Stimulated activated CD8-positive, alpha-beta memory T cell treated with anti-CD3 and anti-CD28 coated beads, Interleukin-7, amount 100 ng/mL, for 4 hours (primary cell): Measurements from ENCODE around the gene MTF2.

Source experiments
- DNase-seq, 2 donors: peaks; one replicate each; pipeline ENCODE4 v3.0.0-alpha.2; 2020; ENCODE audit warnings: low read depth in 2 of 2

Gene MTF2

GRCh38 chr1:93082313-93082712, 3.2 kb downstream of the MTF2 start:
- no peak for DNase-seq

- no peak for DNase-seq
Observed at GRCh38 chr1:93083979-93084378, 4.9 kb downstream of the MTF2 start.

- DNase-seq: no peak
Observed at GRCh38 chr1:93087532-93087931, 8.4 kb downstream of the MTF2 start.

GRCh38 chr1:93093332-93094006, 14.4 kb downstream of the MTF2 start:
- no peak for DNase-seq

GRCh38 chr1:93095804-93096585, 16.9 kb downstream of the MTF2 start:
- DNase-seq: no peak

GRCh38 chr1:93102142-93102541, 23.1 kb downstream of the MTF2 start:
- DNase-seq: no peak

- DNase-seq: no peak
Observed at GRCh38 chr1:93106226-93106625, 27.1 kb downstream of the MTF2 start.

GRCh38 chr1:93107395-93107794, 28.3 kb downstream of the MTF2 start:
- DNase-seq: no peak

GRCh38 chr1:93108335-93108734, 29.3 kb downstream of the MTF2 start:
- no peak for DNase-seq

- DNase-seq: no peak
Observed at GRCh38 chr1:93109578-93109977, 30.5 kb downstream of the MTF2 start.

- no peak for DNase-seq
Observed at GRCh38 chr1:93111065-93111464, 32.0 kb downstream of the MTF2 start.

GRCh38 chr1:93111561-93111960, 32.5 kb downstream of the MTF2 start:
- DNase-seq: no peak

GRCh38 chr1:93113127-93113526, 34.0 kb downstream of the MTF2 start:
- no peak for DNase-seq

- no peak for DNase-seq
Observed at GRCh38 chr1:93114391-93114790, 35.3 kb downstream of the MTF2 start.

GRCh38 chr1:93120614-93121013, 41.5 kb downstream of the MTF2 start:
- DNase-seq: no peak

GRCh38 chr1:93123201-93123783, 44.2 kb downstream of the MTF2 start:
- DNase-seq: no peak

- no peak for DNase-seq
Observed at GRCh38 chr1:93124556-93125355, 45.7 kb downstream of the MTF2 start.

GRCh38 chr1:93129507-93130099, 50.5 kb downstream of the MTF2 start:
- DNase-seq: no peak

GRCh38 chr1:93132638-93133037, 53.6 kb downstream of the MTF2 start:
- DNase-seq: no peak

- no peak for DNase-seq
Observed at GRCh38 chr1:93136445-93136844, 57.4 kb downstream of the MTF2 start.

- no peak for DNase-seq
Observed at GRCh38 chr1:93137604-93138292, 58.7 kb downstream of the MTF2 start.
